Measurements from ENCODE around the gene FAM3B.

Gene FAM3B

DNA sequence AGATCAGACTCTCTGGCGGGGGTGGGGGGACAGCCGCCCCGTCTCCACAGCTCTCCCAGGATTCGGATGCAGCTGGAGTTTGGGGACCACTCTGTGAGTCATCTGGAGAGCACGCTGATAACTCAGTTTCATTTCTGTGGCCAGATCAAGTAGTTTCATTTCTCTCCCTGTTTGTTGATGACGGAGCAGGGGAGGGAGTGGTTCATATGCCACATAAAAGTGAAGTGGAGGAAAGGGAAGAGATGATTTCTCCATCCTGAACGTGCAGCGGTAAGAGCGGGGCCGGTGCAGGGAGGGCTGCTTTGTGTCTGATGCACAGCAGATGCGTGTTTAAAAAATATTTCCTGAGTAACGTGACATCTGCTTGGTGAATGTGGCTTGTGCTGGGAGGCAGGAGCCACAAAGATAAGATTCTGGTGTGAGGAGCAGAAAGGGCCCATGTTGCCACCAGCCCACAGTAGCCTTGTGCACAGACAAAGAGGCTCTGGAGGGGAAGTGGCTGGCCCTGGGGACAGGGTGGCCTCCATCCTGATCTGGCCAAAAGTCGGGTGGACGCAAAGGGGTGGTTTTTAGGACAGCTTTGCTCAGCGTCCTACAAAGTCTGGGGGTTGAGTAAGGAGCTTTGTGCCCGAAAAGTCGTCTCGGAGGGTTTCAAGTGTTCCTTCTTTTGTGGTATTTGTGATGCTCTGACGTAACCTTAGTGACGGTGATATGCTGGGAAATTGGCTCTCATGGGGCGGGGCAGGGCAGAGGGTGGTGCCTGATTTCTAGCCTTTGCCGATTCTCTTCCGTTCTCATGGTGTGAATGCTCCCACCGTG lies 45.4 kb downstream of the FAM3B start, which contains the start of gene MX2:
Gene MX2, plus strand, starts transcription at position 242 of the 819 bp plus-strand sequence. CDS start 14,880 bp downstream, outside the sequence.
- no peak for DNase-seq (ENCODE audit: low read depth, low spot score)
- peaks cover 7% of the 10 kb centered on the region for H3K4me1 ChIP-seq (ENCODE audit: insufficient read depth, insufficient read length)
- no peak within 1 kb of the TSS for H3K4me3 ChIP-seq (ENCODE audit: insufficient read length, low read depth)
- no peaks in the 10 kb centered on the region for H3K36me3 ChIP-seq (ENCODE audit: insufficient read depth, insufficient read length, low read length)
- TF ChIP-seq SUZ12 (IDR thresholded peaks at IDR 0.05; ENCODE audit: extremely low read depth, insufficient read depth, insufficient read length), result no peak
- H3K9ac ChIP-seq (ENCODE audit: insufficient read length, low read depth), result no peak within 1 kb of the TSS
- H3K9me3 ChIP-seq (ENCODE audit: insufficient read depth, low read length), result no peaks in the 10 kb centered on the region
- no peaks in the 10 kb centered on the region for H3K27me3 ChIP-seq (ENCODE audit: insufficient read depth, insufficient read length)

DNA sequence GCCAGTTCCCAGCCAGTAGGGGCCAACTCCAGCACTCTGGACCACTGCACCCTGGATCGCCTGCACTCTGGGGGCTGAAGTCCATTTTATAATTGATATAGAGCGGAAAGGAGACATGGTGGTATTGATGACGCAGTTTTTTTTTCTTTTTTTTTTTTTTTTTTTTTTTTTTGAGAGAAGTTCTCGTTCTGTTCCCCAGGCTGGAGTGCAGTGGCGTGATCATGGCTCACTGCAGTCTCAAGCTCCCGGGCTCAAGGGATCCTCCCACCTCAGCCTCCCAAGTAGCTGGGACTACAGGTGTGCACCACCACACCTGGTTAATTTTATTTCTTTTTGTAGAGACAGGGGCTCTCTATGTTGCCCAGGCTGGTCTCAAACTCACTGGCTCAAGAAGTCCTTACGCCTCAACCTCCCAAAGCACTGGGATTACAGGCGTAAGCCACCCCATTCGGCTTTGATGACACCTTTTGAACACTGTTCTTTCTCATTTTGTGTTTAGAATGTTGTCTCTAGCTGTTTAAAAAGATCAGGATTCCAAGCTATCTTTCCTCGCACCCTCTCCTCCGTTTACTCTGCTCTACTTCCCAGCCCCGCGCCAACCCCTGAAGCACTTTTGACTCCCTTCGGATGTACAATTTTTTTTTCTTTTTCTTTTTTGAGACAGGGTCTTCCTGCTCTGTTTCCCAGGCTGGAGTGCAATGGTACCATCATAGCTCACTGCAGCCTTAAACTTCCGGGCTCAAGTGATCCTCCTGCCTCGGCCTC lies 46.2 kb downstream of the FAM3B start:
- no peak overlapping the region for H3K4me3 ChIP-seq (ENCODE audit: insufficient read length, low read depth)
- no peaks in the 10 kb centered on the region for H3K36me3 ChIP-seq (ENCODE audit: insufficient read depth, insufficient read length, low read length)
- no peak overlapping the region for H3K9ac ChIP-seq (ENCODE audit: insufficient read length, low read depth)
- DNase-seq (ENCODE audit: low read depth, low spot score), result no peak
- H3K27me3 ChIP-seq (ENCODE audit: insufficient read depth, insufficient read length), result no peaks in the 10 kb centered on the region
- TF ChIP-seq SUZ12 (IDR thresholded peaks at IDR 0.05; ENCODE audit: extremely low read depth, insufficient read depth, insufficient read length) (no peak), ZNF274 (IDR thresholded peaks at IDR 0.05; ENCODE audit: low read depth, low read length) (no peak), YY1 (IDR thresholded peaks at IDR 0.05; ENCODE audit: insufficient read depth, insufficient read length) (no peak)
- peaks cover 10% of the 10 kb centered on the region for H3K4me1 ChIP-seq (ENCODE audit: insufficient read depth, insufficient read length)
- H3K9me3 ChIP-seq (ENCODE audit: insufficient read depth, low read length), result no peaks in the 10 kb centered on the region

DNA sequence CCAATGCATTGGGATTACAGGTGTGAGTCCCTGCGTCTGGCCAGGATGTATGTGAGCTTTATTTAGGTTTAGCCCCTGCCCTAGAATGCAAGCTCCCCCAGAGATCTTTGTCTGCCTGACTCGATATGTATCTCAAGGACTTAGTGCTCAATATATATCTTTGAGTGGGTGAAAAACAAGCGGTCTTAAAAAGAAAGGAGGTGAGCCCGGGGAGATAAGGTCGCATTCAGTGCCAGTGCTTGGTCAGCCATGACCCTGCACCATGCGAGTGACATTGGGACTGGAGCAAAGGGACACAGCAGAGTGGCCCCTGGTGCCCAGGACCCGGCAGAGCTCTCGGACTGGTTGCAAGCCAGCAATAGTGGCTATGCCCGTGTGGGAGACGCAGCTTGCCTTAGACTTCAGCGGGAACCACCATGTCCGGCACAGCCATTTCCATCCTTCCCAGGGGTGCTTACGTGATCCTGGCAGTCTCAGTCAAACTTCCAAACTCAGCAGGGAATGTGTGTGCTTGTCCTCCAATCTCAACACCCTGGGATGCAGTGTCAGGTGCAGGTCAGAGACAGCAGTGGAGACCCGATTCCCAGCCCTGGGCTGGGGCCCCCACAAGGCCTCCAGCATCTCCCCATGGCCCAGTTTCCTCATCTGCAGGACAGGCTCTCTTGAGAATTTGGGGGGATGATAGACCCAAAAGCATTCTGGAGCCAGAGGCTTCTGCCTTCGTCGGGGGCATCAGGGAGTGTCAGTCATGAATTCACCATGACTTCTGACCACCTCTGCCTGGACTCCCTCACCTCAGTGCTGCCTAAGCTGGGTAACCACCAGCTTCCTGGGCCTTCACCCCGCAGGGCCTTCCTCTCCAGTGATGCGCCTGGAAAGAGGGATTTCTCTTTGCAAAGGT lies 47.0 kb downstream of the FAM3B start:
- no peak overlapping the region for H3K9ac ChIP-seq (ENCODE audit: insufficient read length, low read depth)
- peaks cover 4% of the 10 kb centered on the region for H3K27me3 ChIP-seq (ENCODE audit: insufficient read depth, insufficient read length)
- no peak for TF ChIP-seq SUZ12 (IDR thresholded peaks at IDR 0.05; ENCODE audit: extremely low read depth, insufficient read depth, insufficient read length)
- no peak for TF ChIP-seq ZNF274 (IDR thresholded peaks at IDR 0.05; ENCODE audit: low read depth, low read length)
- TF ChIP-seq YY1 (IDR thresholded peaks at IDR 0.05; ENCODE audit: insufficient read depth, insufficient read length), result no peak
- no peak for DNase-seq (ENCODE audit: low read depth, low spot score)
- peaks cover 10% of the 10 kb centered on the region for H3K4me1 ChIP-seq (ENCODE audit: insufficient read depth, insufficient read length)
- H3K4me3 ChIP-seq (ENCODE audit: insufficient read length, low read depth), result no peak overlapping the region
- H3K9me3 ChIP-seq (ENCODE audit: insufficient read depth, low read length), result no peaks in the 10 kb centered on the region
- H3K36me3 ChIP-seq (ENCODE audit: insufficient read depth, insufficient read length, low read length), result no peaks in the 10 kb centered on the region

DNA sequence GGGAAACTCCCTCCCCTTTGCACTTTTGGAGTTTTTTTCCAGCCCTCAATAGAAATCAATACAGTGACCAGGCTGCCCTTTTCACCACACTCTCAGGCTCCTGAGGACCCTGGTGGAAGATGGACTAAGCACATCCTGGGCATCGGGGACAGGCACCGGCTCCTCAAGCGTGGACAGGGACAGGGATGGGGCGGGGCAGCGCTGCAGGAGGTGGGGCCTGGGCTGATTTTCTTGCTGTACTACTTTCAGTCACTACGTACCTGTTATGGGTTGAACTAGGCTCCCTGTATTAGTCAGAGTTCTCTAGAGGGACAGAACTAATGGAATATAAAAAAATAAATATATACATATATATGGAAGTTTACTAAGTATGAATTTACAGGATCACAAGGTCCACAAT lies 47.7 kb downstream of the FAM3B start:
- no peak for DNase-seq (ENCODE audit: low read depth, low spot score)

DNA sequence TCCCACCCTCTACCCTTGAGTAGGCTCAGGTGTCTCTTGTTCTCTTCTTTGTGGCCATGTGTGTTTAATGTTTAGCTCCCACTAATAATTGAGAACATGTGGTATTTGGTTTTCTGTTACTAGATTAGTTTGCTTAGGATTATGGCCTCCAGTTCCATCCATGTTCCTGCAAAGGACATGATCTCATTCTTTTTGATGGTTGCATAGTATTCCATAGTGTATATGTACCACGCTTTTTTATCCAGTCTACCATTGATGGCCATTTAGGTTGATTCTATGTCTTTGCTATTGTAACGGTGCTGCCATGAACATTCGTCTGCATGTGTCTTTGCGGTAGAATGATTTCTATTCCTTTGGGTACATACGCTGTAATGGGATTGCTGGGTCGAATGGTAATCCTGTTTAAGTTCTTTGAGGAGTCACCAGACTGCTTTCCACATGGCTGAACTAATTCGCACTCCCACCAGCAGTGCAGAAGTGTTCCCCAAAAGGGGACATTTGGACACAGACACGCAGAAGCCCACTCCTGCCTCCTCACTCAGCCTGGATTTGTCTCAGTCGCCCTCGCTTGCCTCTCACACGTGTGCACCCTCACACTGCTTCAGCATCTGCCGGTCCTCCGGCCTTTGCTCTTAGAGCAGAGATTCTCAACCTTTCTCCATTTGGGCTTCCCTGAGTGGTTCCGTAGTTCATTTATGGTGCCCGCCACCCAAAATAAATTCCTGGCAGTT lies 48.9 kb downstream of the FAM3B start:
- Histone ChIP-seq H3K4me3 (ENCODE audit: insufficient read length, low read depth) (no peak overlapping the region), H3K4me1 (ENCODE audit: insufficient read depth, insufficient read length) (peaks cover 7% of the 10 kb centered on the region), H3K36me3 (ENCODE audit: insufficient read depth, insufficient read length, low read length) (no peaks in the 10 kb centered on the region), H3K27me3 (ENCODE audit: insufficient read depth, insufficient read length) (peaks cover 4% of the 10 kb centered on the region), H3K9me3 (ENCODE audit: insufficient read depth, low read length) (no peaks in the 10 kb centered on the region), H3K9ac (ENCODE audit: insufficient read length, low read depth) (no peak overlapping the region)
- no peak for DNase-seq (ENCODE audit: low read depth, low spot score)
- TF ChIP-seq YY1 (IDR thresholded peaks at IDR 0.05; ENCODE audit: insufficient read depth, insufficient read length), result no peak
- TF ChIP-seq ZNF274 (IDR thresholded peaks at IDR 0.05; ENCODE audit: low read depth, low read length), result no peak
- no peak for TF ChIP-seq SUZ12 (IDR thresholded peaks at IDR 0.05; ENCODE audit: extremely low read depth, insufficient read depth, insufficient read length)

More for the DNA sequence above, 47.7 kb downstream of the FAM3B start:
- no peaks in the 10 kb centered on the region for H3K9me3 ChIP-seq (ENCODE audit: insufficient read depth, low read length)
- H3K9ac ChIP-seq (ENCODE audit: insufficient read length, low read depth), result no peak overlapping the region
- H3K4me1 ChIP-seq (ENCODE audit: insufficient read depth, insufficient read length), result peaks cover 10% of the 10 kb centered on the region
- H3K36me3 ChIP-seq (ENCODE audit: insufficient read depth, insufficient read length, low read length), result no peaks in the 10 kb centered on the region
- no peak overlapping the region for H3K4me3 ChIP-seq (ENCODE audit: insufficient read length, low read depth)
- H3K27me3 ChIP-seq (ENCODE audit: insufficient read depth, insufficient read length), result peaks cover 4% of the 10 kb centered on the region
- TF ChIP-seq YY1 (IDR thresholded peaks at IDR 0.05; ENCODE audit: insufficient read depth, insufficient read length), result no peak
- TF ChIP-seq ZNF274 (IDR thresholded peaks at IDR 0.05; ENCODE audit: low read depth, low read length), result no peak
- no peak for TF ChIP-seq SUZ12 (IDR thresholded peaks at IDR 0.05; ENCODE audit: extremely low read depth, insufficient read depth, insufficient read length)

DNA sequence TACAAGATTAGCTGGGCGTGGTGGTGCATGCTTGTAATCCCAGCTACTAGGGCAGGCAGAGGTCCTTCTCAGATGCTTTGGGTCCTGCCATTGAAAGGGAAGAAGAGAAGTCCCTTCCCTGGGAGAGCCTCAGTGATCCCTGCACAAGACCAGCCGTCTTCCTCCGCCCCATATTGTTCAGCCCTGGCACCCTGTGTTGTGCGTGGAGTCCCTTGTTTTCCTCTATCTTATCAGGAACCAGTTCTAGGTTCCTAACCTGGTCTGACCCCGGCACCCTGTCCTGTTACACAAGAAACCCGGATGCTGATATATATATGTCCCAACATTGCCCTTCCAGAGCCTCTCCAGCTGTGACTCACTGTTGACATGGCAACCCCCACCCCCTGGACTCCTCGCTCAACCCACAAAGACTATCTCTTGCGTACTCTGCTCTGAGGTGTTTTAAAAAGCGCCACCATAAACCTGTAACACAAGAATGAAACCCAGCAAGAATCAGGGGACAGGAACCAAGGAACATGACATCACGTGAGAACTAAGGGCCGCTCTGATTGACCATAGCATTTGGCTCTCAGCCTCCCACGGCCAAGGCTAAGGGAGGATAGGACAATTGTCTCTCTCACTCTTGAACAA lies 50.0 kb downstream of the FAM3B start:
- H3K4me3 ChIP-seq (ENCODE audit: insufficient read length, low read depth), result no peak overlapping the region
- no peaks in the 10 kb centered on the region for H3K36me3 ChIP-seq (ENCODE audit: insufficient read depth, insufficient read length, low read length)
- H3K9ac ChIP-seq (ENCODE audit: insufficient read length, low read depth), result no peak overlapping the region
- no peaks in the 10 kb centered on the region for H3K9me3 ChIP-seq (ENCODE audit: insufficient read depth, low read length)
- no peak for DNase-seq (ENCODE audit: low read depth, low spot score)
- peaks cover 8% of the 10 kb centered on the region for H3K4me1 ChIP-seq (ENCODE audit: insufficient read depth, insufficient read length)
- TF ChIP-seq YY1 (IDR thresholded peaks at IDR 0.05; ENCODE audit: insufficient read depth, insufficient read length), result no peak
- TF ChIP-seq SUZ12 (IDR thresholded peaks at IDR 0.05; ENCODE audit: extremely low read depth, insufficient read depth, insufficient read length), result no peak
- no peak for TF ChIP-seq ZNF274 (IDR thresholded peaks at IDR 0.05; ENCODE audit: low read depth, low read length)
- H3K27me3 ChIP-seq (ENCODE audit: insufficient read depth, insufficient read length), result peaks cover 4% of the 10 kb centered on the region

Data from NT2/D1 (cell line).